SJSA1 (cell line): ENCODE measurements around the gene APRT. TPM values are rescaled to one million over a fixed set of nuclear protein-coding genes. Genes with fewer than 3 reads are reported as not detected.

ENCODE experiments used
- DNase-seq, 2 experiments: peaks; one replicate each; pipeline ENCODE4 v3.0.0-alpha.2; 2015 to 2020; ENCODE audit warnings: low spot score in 2 of 2, low read depth in 1 of 2
- H3K27ac ChIP-seq: fragments of 250-450 bp; sonication (Bioruptor Pico); 2 replicates; pipeline ENCODE4 v1.5.1; 2020; ENCODE audit warnings: mild to moderate bottlenecking, moderate library complexity
- H3K27me3 ChIP-seq: fragments of 250-450 bp; sonication (Bioruptor Pico); replicated peaks from 2 replicates; pipeline ENCODE4 v1.5.1; 2020; ENCODE audit warnings: mild to moderate bottlenecking, moderate library complexity
- H3K36me3 ChIP-seq: fragments of 250-450 bp; sonication (Bioruptor Pico); 2 replicates; pipeline ENCODE4 v1.5.1; 2020; ENCODE audit warnings: mild to moderate bottlenecking
- H3K4me1 ChIP-seq: fragments of 250-450 bp; sonication (Bioruptor Pico); replicated peaks from 2 replicates; pipeline ENCODE4 v1.6.1; 2021; ENCODE audit warnings: mild to moderate bottlenecking
- H3K4me3 ChIP-seq: fragments of 250-450 bp; sonication (Bioruptor Pico); 2 replicates; pipeline ENCODE4 v1.5.1; 2020; ENCODE audit warnings: mild to moderate bottlenecking
- H3K9me3 ChIP-seq: fragments of 250-450 bp; sonication (Bioruptor Pico); replicated peaks from 2 replicates; pipeline ENCODE4 v1.5.1; 2020; ENCODE audit warnings: mild to moderate bottlenecking
- total RNA-seq: library from RNA; depleted of rRNA; stranded (reverse); fragments of >200 nt; shearing (Covaris generic); gene quantifications from 2 replicates; pipeline ENCODE4 v1.2.3, GENCODE V29; 2014

APRT gene
- total RNA-seq, 1 experiment from 2014 or later: 90.6 TPM

- Histone ChIP-seq H3K9me3 (no peaks in the 10 kb centered on the region), H3K36me3 (peaks cover 27% of the 10 kb centered on the region), H3K27ac (no peak overlapping the region), H3K4me3 (no peak overlapping the region), H3K27me3 (no peaks in the 10 kb centered on the region), H3K4me1 (no peaks in the 10 kb centered on the region)
- no peak for DNase-seq
Observed at GRCh38 chr16:88837806-88838205, 26.1 kb upstream of the APRT start.

DNA sequence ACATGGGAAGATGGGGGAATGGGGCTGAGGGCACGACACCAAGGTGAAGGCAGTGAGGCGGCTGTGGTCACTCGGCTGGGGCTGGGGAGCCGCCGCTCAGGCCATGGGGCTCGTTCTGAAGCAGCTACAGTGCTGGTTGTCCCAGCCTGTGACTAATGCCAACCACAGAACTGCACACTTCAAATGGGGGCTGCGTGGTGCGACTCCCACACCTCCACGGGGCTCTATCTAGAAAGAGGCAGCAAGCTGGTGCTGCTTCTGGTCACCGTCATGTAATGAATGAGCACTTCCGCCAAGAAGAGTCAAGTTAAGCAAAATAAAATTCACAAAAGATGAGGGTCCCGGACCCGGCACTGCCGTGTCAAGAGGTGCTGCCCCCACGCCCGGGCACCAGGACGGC is 25.1 kb upstream of the APRT start:
- H3K4me1 ChIP-seq: no peaks in the 10 kb centered on the region
- H3K4me3 ChIP-seq: no peak overlapping the region
- peaks cover 27% of the 10 kb centered on the region for H3K36me3 ChIP-seq
- no peak for DNase-seq
- H3K27ac ChIP-seq: no peak overlapping the region
- H3K27me3 ChIP-seq: no peaks in the 10 kb centered on the region
- no peaks in the 10 kb centered on the region for H3K9me3 ChIP-seq

DNA sequence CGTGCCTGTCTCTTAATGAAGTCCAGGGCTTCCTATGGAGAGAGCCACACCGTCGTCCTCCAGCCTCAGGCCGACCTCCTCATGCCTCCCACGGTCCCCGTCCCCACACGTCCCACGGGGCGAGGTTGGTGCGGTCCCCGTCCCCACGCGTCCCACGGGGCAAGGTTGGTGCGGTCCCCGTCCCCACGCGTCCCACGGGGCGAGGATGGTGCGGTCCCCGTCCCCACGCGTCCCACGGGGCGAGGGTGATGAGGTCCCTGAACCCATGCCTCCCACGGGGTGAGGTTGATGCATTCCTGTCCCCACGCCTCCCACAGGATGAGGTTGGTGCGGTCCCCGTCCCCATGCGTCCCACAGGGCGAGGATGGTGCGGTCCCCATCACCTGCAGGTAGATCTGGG is 24.1 kb upstream of the APRT start:
- no peak overlapping the region for H3K27ac ChIP-seq

DNA sequence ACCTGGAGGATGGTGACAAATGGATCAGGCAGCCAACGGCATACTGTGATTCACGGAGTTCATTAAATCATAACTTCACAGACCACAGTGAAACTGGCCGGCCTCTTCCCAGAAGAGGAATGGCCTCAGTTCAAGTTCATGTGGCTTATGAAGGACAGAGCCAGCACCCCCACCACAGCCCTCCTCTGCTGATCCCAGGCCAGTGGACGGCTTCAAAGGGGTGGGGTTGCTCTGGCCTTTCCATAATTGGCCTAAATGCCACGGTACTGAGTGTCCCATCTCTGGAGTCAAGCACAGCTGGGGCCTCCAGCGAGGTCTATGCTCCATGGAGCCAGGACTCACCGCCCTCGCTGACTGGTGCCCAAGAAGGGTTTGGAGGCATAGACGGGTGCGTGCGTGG is 23.7 kb upstream of the APRT start:
- Histone ChIP-seq H3K27ac (no peak overlapping the region), H3K4me3 (no peak overlapping the region)
- no peak for DNase-seq

More for the DNA sequence above, 24.1 kb upstream of the APRT start:
- H3K36me3 ChIP-seq: peaks cover 27% of the 10 kb centered on the region
- H3K27me3 ChIP-seq: no peaks in the 10 kb centered on the region
- H3K4me1 ChIP-seq: no peaks in the 10 kb centered on the region
- no peaks in the 10 kb centered on the region for H3K9me3 ChIP-seq
- no peak overlapping the region for H3K4me3 ChIP-seq
- DNase-seq: no peak

GRCh38 chr16:88834670-88835069 is 22.9 kb upstream of the APRT start:
- peaks cover 20% of the 10 kb centered on the region for H3K36me3 ChIP-seq

More for the DNA sequence above, 23.7 kb upstream of the APRT start:
- Histone ChIP-seq H3K27me3 (no peaks in the 10 kb centered on the region), H3K4me1 (no peaks in the 10 kb centered on the region), H3K36me3 (peaks cover 28% of the 10 kb centered on the region), H3K9me3 (no peaks in the 10 kb centered on the region)

DNA sequence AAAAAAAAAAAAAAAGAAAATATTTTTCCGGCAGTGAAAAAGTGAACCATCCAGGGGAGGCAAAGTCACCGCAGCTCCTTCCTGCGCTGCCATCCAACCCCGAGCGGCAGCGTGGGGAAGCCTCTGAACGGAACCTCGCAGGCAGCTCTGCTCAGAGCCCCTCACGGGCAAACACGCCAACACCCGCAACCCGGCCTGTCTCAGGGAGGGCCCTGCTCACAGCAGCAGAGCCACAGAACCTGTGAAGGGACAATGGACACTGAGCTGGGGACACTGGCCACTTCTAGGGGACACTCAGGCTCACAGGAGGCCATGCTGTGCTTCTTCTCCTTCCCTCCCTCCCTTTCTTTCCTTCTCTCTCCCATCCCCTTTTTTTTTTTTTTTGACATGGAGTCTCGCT is 21.4 kb upstream of the APRT start:
- Histone ChIP-seq H3K27ac (no peak overlapping the region), H3K36me3 (peaks cover 12% of the 10 kb centered on the region), H3K27me3 (no peaks in the 10 kb centered on the region), H3K4me1 (no peaks in the 10 kb centered on the region), H3K9me3 (no peaks in the 10 kb centered on the region), H3K4me3 (no peak overlapping the region)
- DNase-seq: no peak

More at GRCh38 chr16:88834670-88835069, 22.9 kb upstream of the APRT start:
- H3K4me1 ChIP-seq: no peaks in the 10 kb centered on the region
- H3K27ac ChIP-seq: no peak overlapping the region
- no peaks in the 10 kb centered on the region for H3K27me3 ChIP-seq
- no peaks in the 10 kb centered on the region for H3K9me3 ChIP-seq
- DNase-seq: no peak
- no peak overlapping the region for H3K4me3 ChIP-seq

DNA sequence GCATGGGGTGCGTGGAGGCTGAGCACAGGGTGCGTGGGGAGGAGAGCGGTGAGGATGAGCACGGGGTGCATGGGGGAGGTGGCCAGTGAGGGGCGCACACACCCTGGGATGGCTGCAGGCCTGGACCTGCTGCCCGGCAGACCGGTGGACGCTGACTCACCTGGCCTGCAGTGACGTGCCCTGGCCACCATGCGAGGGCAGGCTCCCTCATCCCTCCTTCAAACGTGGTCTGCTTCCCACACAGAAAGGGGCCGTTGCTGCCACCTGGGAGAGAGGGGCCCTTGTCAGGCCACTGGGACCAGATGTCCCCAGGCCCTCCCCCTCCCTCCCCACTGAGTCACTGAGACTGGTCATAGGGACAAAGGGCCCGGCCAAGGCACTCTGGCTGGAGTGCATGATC is 20.1 kb upstream of the APRT start:
- Histone ChIP-seq H3K36me3 (peaks cover 12% of the 10 kb centered on the region), H3K4me3 (no peak overlapping the region), H3K27me3 (no peaks in the 10 kb centered on the region)

GRCh38 chr16:88830783-88831182 is 19.1 kb upstream of the APRT start:
- H3K27ac ChIP-seq: no peak overlapping the region
- no peak for DNase-seq
- peaks cover 12% of the 10 kb centered on the region for H3K36me3 ChIP-seq
- no peaks in the 10 kb centered on the region for H3K27me3 ChIP-seq
- H3K4me1 ChIP-seq: no peaks in the 10 kb centered on the region
- no peaks in the 10 kb centered on the region for H3K9me3 ChIP-seq
- H3K4me3 ChIP-seq: no peak overlapping the region

More for the DNA sequence above, 20.1 kb upstream of the APRT start:
- no peak for DNase-seq
- H3K27ac ChIP-seq: no peak overlapping the region
- H3K4me1 ChIP-seq: no peaks in the 10 kb centered on the region
- H3K9me3 ChIP-seq: no peaks in the 10 kb centered on the region

- H3K27ac ChIP-seq: no peak overlapping the region
- DNase-seq: no peak
- H3K9me3 ChIP-seq: no peaks in the 10 kb centered on the region
Observed at GRCh38 chr16:88830258-88830657, 18.5 kb upstream of the APRT start.

GRCh38 chr16:88828711-88829110 is 17.0 kb upstream of the APRT start:
- H3K4me1 ChIP-seq: no peaks in the 10 kb centered on the region
- peaks cover 8% of the 10 kb centered on the region for H3K36me3 ChIP-seq
- H3K27ac ChIP-seq: no peak overlapping the region
- no peaks in the 10 kb centered on the region for H3K27me3 ChIP-seq
- H3K9me3 ChIP-seq: no peaks in the 10 kb centered on the region
- DNase-seq: no peak
- no peak overlapping the region for H3K4me3 ChIP-seq

More at GRCh38 chr16:88830258-88830657, 18.5 kb upstream of the APRT start:
- Histone ChIP-seq H3K36me3 (peaks cover 9% of the 10 kb centered on the region), H3K4me1 (no peaks in the 10 kb centered on the region), H3K4me3 (no peak overlapping the region), H3K27me3 (no peaks in the 10 kb centered on the region)

DNA sequence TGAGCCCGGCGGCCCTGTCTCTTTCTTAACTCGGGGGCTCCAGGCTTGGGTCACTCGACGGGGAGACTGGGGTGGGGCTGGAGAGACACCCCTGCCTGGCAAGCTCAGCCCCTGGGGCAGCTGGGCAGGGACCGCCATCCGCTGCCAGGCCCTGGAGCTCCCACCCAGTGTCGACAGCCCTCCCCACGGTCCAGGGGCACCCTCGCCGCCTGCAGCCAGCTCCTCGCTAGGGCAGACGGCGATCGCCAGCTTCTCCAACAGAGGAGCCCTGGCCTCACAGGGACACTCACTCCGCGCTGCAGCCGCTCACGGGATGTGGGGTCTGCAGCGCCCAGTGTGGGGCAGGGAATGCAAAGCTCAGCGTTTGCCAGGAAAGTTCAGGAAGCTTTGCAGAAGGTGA is 16.0 kb upstream of the APRT start:
- Histone ChIP-seq H3K27ac (no peak overlapping the region), H3K4me1 (no peaks in the 10 kb centered on the region), H3K4me3 (no peak overlapping the region), H3K9me3 (no peaks in the 10 kb centered on the region), H3K27me3 (no peaks in the 10 kb centered on the region), H3K36me3 (peaks cover 8% of the 10 kb centered on the region)
- DNase-seq: no peak

DNA sequence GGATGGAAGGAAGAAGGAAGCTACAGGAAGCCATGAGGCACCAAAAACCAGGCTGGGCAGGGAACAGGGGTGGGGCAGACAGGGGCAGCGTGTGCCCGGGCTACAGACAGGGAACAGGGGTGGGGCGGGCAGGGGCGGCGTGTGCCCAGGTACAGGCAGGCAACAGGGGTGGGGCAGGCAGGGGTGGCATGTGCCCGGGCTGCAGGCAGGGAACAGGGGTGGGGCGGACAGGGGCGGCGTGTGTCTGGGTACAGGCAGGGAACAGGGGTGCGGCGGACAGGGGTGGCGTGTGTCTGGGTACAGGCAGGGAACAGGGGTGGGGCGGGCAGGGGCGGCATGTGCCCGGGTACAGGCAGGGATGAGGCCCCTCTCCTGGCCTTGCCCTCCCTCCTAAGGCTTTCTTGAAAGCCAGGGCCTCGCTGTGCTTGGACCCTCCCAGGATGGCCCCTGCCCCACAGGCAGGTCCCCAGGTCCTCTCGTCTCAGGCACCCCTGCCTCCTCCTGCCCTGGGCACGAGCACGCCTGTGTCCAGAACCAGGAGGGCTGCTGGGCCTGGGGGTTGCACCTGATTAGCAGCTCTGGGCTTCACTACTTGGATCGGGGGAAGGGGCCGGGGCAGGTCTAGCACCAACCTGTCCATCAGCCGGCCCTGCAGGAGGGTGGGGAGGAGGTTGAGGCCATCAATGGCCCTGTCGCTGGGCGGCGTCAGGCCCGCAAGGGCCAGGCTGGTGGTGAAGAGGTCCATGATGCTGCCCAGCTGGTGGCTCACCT is 14.5 kb upstream of the APRT start:
- Histone ChIP-seq H3K9me3 (no peaks in the 10 kb centered on the region), H3K36me3 (peaks cover 18% of the 10 kb centered on the region), H3K4me3 (no peak overlapping the region), H3K4me1 (no peaks in the 10 kb centered on the region), H3K27ac (no peak overlapping the region), H3K27me3 (no peaks in the 10 kb centered on the region)
- no peak for DNase-seq

- H3K9me3 ChIP-seq: no peaks in the 10 kb centered on the region
- H3K27ac ChIP-seq: no peak overlapping the region
- peaks cover 16% of the 10 kb centered on the region; the same call in 1 of the 2 replicates for H3K36me3 ChIP-seq
- H3K27me3 ChIP-seq: no peaks in the 10 kb centered on the region
- no peak overlapping the region for H3K4me3 ChIP-seq
- DNase-seq: no peak
- H3K4me1 ChIP-seq: no peaks in the 10 kb centered on the region
Observed at GRCh38 chr16:88825146-88825545, 13.4 kb upstream of the APRT start.

GRCh38 chr16:88824256-88825077 is 12.7 kb upstream of the APRT start:
- no peak for DNase-seq
- Histone ChIP-seq H3K27me3 (no peaks in the 10 kb centered on the region), H3K9me3 (no peaks in the 10 kb centered on the region), H3K4me1 (no peaks in the 10 kb centered on the region), H3K27ac (no peak overlapping the region), H3K4me3 (no peak overlapping the region), H3K36me3 (peaks cover 16% of the 10 kb centered on the region; the same call in 1 of the 2 replicates)
